ENCODE measurements around the gene ANO1. TPM values are rescaled to one million over a fixed set of nuclear protein-coding genes. Genes with fewer than 3 reads are reported as not detected.

The ANO1 gene
- total RNA-seq, 4 donors from 2014 or later: 87.7 to 133 (median 108) TPM

DNA sequence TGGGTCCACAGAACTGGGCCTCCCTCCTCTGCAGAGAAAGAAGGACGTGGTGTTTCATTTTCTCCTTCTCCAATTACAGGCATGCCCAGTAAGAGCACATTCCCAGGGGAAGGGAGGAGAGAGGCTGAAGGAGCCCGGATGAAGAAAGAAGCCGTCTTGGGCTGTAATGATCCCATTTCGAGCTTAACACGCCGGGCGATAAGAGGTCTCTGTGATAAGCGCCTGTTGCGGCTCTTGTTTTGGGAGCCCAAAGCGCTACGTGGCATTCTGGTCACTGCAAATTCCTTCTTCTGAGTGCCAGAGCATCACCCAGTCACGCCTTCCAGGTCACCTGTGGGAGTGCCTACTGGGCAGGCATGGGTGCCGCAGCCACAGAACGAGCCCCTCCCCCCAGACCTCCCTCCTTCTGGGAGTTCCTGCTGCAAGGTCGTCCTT lies 57.5 kb downstream of the ANO1 start:
- Histone ChIP-seq H3K4me3 (no peak overlapping the region), H3K27me3 (no peaks in the 10 kb centered on the region), H3K9me3 (no peaks in the 10 kb centered on the region), H3K36me3 (peaks cover 18% of the 10 kb centered on the region), H3K4me1 (peaks cover 4% of the 10 kb centered on the region), H3K27ac (no peak overlapping the region)
- no peak for DNase-seq (ENCODE audit: low spot score in 2 of 2)
- TF ChIP-seq POLR2A (IDR thresholded peaks at IDR 0.05) (no peak), POLR2AphosphoS5 (IDR thresholded peaks at IDR 0.05) (no peak), EP300 (IDR thresholded peaks at IDR 0.05) (no peak), CTCF (IDR thresholded peaks at IDR 0.05) (no peak)
- 76% methylated on average over 14 of the region's 15 CpGs for WGBS

DNA sequence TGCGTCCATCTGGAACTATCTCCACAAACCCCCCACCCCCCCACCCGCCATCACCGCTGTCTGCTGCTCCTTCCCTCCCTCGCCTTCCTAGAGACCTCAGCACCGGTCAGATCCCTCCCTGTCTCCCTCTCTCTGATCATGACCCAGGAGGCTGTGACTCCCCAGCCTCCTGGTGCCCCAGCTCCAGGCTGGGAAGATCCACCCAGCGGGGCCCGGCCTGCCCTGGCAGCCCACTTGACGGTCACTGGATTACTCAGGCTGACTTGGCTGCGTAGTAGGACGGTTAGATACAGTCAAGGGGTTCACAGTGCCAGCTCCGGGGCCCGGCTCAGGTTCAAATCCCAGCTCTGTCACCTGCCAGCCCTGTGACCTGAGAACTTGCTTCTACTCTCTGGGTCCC lies 59.3 kb downstream of the ANO1 start:
- Histone ChIP-seq H3K27ac (no peak overlapping the region), H3K4me3 (no peak overlapping the region), H3K36me3 (peaks cover 15% of the 10 kb centered on the region), H3K9me3 (no peaks in the 10 kb centered on the region), H3K27me3 (peaks cover 11% of the 10 kb centered on the region), H3K4me1 (peaks cover 22% of the 10 kb centered on the region)
- WGBS: 86% methylated on average over 9 of the region's 12 CpGs
- DNase-seq (ENCODE audit: low spot score in 2 of 2): no peak
- TF ChIP-seq EP300 (IDR thresholded peaks at IDR 0.05) (no peak), POLR2AphosphoS5 (IDR thresholded peaks at IDR 0.05) (no peak), CTCF (IDR thresholded peaks at IDR 0.05) (no peak)

GRCh38 chr11:70138403-70138802 lies 60.3 kb downstream of the ANO1 start:
- H3K9me3 ChIP-seq: no peaks in the 10 kb centered on the region
- H3K4me1 ChIP-seq: peaks cover 23% of the 10 kb centered on the region
- H3K27me3 ChIP-seq: peaks cover 21% of the 10 kb centered on the region
- H3K4me3 ChIP-seq: no peak overlapping the region
- peaks cover 6% of the 10 kb centered on the region for H3K36me3 ChIP-seq
- no peak for DNase-seq (ENCODE audit: low spot score in 2 of 2)
- WGBS: 80% methylated on average over 9 of the region's 9 CpGs
- TF ChIP-seq POLR2AphosphoS5 (IDR thresholded peaks at IDR 0.05): no peak
- no peak for TF ChIP-seq POLR2A (IDR thresholded peaks at IDR 0.05)
- TF ChIP-seq CTCF (IDR thresholded peaks at IDR 0.05): no peak
- TF ChIP-seq EP300 (IDR thresholded peaks at IDR 0.05): no peak
- no peak overlapping the region for H3K27ac ChIP-seq

- WGBS: 36% methylated on average over 15 of the region's 15 CpGs
- TF ChIP-seq EP300 (IDR thresholded peaks at IDR 0.05): no peak
- no peak for TF ChIP-seq CTCF (IDR thresholded peaks at IDR 0.05)
- TF ChIP-seq POLR2A (IDR thresholded peaks at IDR 0.05): no peak
- no peak for TF ChIP-seq POLR2AphosphoS5 (IDR thresholded peaks at IDR 0.05)
- Histone ChIP-seq H3K27ac (peak overlapping the region; percentile 76), H3K27me3 (peaks cover 25% of the 10 kb centered on the region), H3K9me3 (no peaks in the 10 kb centered on the region), H3K4me3 (no peak overlapping the region), H3K4me1 (peaks cover 23% of the 10 kb centered on the region), H3K36me3 (no peaks in the 10 kb centered on the region)
- no peak for DNase-seq (ENCODE audit: low spot score in 2 of 2)
These were observed 61.8 kb downstream of the ANO1 start for GRCh38 chr11:70139785-70140410.

GRCh38 chr11:70140711-70141485 lies 62.8 kb downstream of the ANO1 start:
- peak overlapping the region; percentile 76 for H3K27ac ChIP-seq
- DNase-seq (ENCODE audit: low spot score in 2 of 2): no peak
- peaks cover 25% of the 10 kb centered on the region for H3K27me3 ChIP-seq
- WGBS: 67% methylated on average over 24 of the region's 24 CpGs
- H3K4me3 ChIP-seq: peak overlapping the region; percentile 13
- TF ChIP-seq POLR2AphosphoS5 (IDR thresholded peaks at IDR 0.05) (no peak), POLR2A (IDR thresholded peaks at IDR 0.05) (no peak), CTCF (IDR thresholded peaks at IDR 0.05) (no peak), EP300 (IDR thresholded peaks at IDR 0.05) (no peak)
- H3K9me3 ChIP-seq: no peaks in the 10 kb centered on the region
- peaks cover 23% of the 10 kb centered on the region for H3K4me1 ChIP-seq
- no peaks in the 10 kb centered on the region for H3K36me3 ChIP-seq
